Lung (tissue), 12 donors: ENCODE results near the gene NTM. TPM values are rescaled to one million over a fixed set of nuclear protein-coding genes. Genes with fewer than 3 reads are reported as not detected.
A peak's percentile ranks its signal among the peaks of the same experiment; 100 is the strongest.

Source experiments
- ATAC-seq: fragments of 200-7000 bp; cut with Tn5 transposase; one replicate; pipeline ENCODE4 v1.9.1; 2020; ENCODE audit warnings: moderate number of reproducible peaks; ENCODE audit not compliant: insufficient read depth, low FRiP score
- DNase-seq, 3 donors: peaks; one replicate each; pipeline ENCODE4 v3.0.0-alpha.2; 2013 to 2017
- H3K27ac ChIP-seq, 2 donors: one replicate each; pipeline ENCODE4 v1.5.1; 2013; ENCODE audit warnings: mild to moderate bottlenecking in 2 of 2, moderate library complexity in 2 of 2, control low read depth in 1 of 2, inconsistent platforms in 1 of 2, low read depth in 1 of 2, low read length in 1 of 2
- H3K27me3 ChIP-seq, 3 donors: one replicate each; pipeline ENCODE4 v1.5.1; 2013; ENCODE audit warnings: low read length in 2 of 3; ENCODE audit not compliant: control insufficient read depth in 3 of 3, insufficient read depth in 3 of 3
- H3K36me3 ChIP-seq, 4 donors: one replicate each; pipeline ENCODE4 v1.5.1; 2013; ENCODE audit warnings: low read length in 4 of 4, mild to moderate bottlenecking in 1 of 4, moderate library complexity in 1 of 4; ENCODE audit not compliant: control insufficient read depth in 4 of 4, insufficient read depth in 4 of 4
- H3K4me1 ChIP-seq, 5 donors: one replicate each; pipeline ENCODE4 v1.5.1; 2013; ENCODE audit warnings: low read length in 5 of 5, mild to moderate bottlenecking in 2 of 5, moderate library complexity in 1 of 5; ENCODE audit not compliant: control insufficient read depth in 5 of 5, insufficient read depth in 5 of 5
- H3K4me3 ChIP-seq: one replicate; pipeline ENCODE4 v1.5.1; 2013; ENCODE audit warnings: mild to moderate bottlenecking, control low read depth, moderate library complexity
- H3K9ac ChIP-seq, 2 donors: one replicate each; pipeline ENCODE4 v1.5.1; 2013; ENCODE audit warnings: low read length in 2 of 2, control low read depth in 1 of 2; ENCODE audit not compliant: insufficient read depth in 1 of 2
- H3K9me3 ChIP-seq, 4 donors: one replicate each; pipeline ENCODE4 v1.5.1; 2013; ENCODE audit warnings: low read length in 3 of 4, mild to moderate bottlenecking in 1 of 4, moderate library complexity in 1 of 4; ENCODE audit not compliant: control insufficient read depth in 4 of 4, insufficient read depth in 3 of 4
- WGBS, 2 donors: extraction: QIAGEN DNeasy Blood & Tissue Kit; methylation state at CpG; one replicate each; pipeline ENCODE4 v1.1.7; 2013; 5-methylcytosine and 5-hydroxymethylcytosine counted together
- polyA plus RNA-seq, 2 donors: library from polyadenylated mRNA; stranded (reverse); fragments of 200-250 nt; gene quantifications; one replicate each; pipeline ENCODE4 v1.2.1, GENCODE V29; 2013
- total RNA-seq, 2 donors: library from RNA; depleted of rRNA in 1 of 2; stranded (reverse); fragments of >200 nt in 1 of 2; gene quantifications; one replicate each; pipeline ENCODE4 v1.2.1, GENCODE V29; 2014 to 2021
- TF ChIP-seq, protein P1 (sequence below): IDR thresholded peaks from 2 replicates; pipeline ENCODE4 v1.5.1; 2012; ENCODE audit warnings: mild to moderate bottlenecking; ENCODE audit errors: control extremely low read depth, extremely low read depth
- donor health status: control.
- donor health status: control.
- donor health status: Bipolar disorder and iron deficiency.
- donor health status: healthy.
- donor health status: DM: yes; HTN: yes; CAD: no.

The NTM gene
- total and polyA plus RNA-seq, 4 donors, result 0.39 to 30.9 (median 7.2) TPM

DNA sequence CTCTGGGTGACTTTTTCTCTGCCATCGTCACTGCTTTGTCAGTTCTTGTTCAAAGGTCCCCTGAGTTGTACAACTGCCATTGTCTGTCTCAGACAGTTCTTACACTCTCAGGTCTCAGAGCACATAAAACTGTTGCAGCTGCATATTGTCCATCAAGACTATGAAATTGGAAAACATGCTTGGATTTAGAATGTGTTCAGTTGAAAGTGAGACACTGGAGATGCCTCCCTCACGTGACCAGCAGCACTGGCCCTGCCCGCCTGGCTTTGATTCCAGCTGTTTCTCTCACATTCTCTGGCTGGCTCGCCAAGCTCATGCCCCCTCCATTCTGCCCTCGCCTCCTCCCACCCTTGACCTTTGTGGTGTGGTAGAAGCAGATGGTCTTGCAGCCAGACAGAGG lies 244.2 kb downstream of the NTM start:
- Histone ChIP-seq H3K4me3 (no peak overlapping the region), H3K27ac (no peak overlapping the region), H3K9me3 (peaks cover 0 to 3% (median 0%) of the 10 kb centered on the region in 4 donors), H3K4me1 (peaks cover 0 to 11% (median 0%) of the 10 kb centered on the region in 5 donors), H3K27me3 (peaks cover 0 to 5% (median 0%) of the 10 kb centered on the region in 3 donors), H3K9ac (no peak overlapping the region), H3K36me3 (no peaks in the 10 kb centered on the region)
- 67 to 72% methylated on average over 5 of the region's 5 CpGs for WGBS, 2 donors
- no peak for ATAC-seq
- DNase-seq, result peak in 2 of 3 donors; percentile 10 to 24
- TF ChIP-seq, protein P1, sequence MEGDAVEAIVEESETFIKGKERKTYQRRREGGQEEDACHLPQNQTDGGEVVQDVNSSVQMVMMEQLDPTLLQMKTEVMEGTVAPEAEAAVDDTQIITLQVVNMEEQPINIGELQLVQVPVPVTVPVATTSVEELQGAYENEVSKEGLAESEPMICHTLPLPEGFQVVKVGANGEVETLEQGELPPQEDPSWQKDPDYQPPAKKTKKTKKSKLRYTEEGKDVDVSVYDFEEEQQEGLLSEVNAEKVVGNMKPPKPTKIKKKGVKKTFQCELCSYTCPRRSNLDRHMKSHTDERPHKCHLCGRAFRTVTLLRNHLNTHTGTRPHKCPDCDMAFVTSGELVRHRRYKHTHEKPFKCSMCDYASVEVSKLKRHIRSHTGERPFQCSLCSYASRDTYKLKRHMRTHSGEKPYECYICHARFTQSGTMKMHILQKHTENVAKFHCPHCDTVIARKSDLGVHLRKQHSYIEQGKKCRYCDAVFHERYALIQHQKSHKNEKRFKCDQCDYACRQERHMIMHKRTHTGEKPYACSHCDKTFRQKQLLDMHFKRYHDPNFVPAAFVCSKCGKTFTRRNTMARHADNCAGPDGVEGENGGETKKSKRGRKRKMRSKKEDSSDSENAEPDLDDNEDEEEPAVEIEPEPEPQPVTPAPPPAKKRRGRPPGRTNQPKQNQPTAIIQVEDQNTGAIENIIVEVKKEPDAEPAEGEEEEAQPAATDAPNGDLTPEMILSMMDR, result no peak

GRCh38 chr11:131615611-131616010 lies 245.2 kb downstream of the NTM start:
- Histone ChIP-seq H3K36me3 (no peaks in the 10 kb centered on the region), H3K9ac (no peak overlapping the region), H3K4me3 (no peak overlapping the region), H3K27me3 (peaks cover 0 to 5% (median 0%) of the 10 kb centered on the region in 3 donors), H3K9me3 (peaks cover 0 to 3% (median 0%) of the 10 kb centered on the region in 4 donors), H3K4me1 (peaks cover 0 to 11% (median 0%) of the 10 kb centered on the region in 5 donors), H3K27ac (no peak overlapping the region)
- no peak for ATAC-seq
- TF ChIP-seq, protein P1, result no peak
- WGBS, 2 donors, result 85 to 88% methylated on average over 11 of the region's 11 CpGs
- no peak for DNase-seq

- no peak overlapping the region for H3K27ac ChIP-seq
- no peak overlapping the region for H3K4me3 ChIP-seq
- H3K9ac ChIP-seq, result no peak overlapping the region
- 71% methylated on average over 9 of the region's 9 CpGs for WGBS, 2 donors
- TF ChIP-seq, protein P1, result no peak
- peaks cover 0 to 5% (median 0%) of the 10 kb centered on the region in 3 donors for H3K27me3 ChIP-seq
- peaks cover 0 to 3% (median 0%) of the 10 kb centered on the region in 4 donors for H3K9me3 ChIP-seq
- H3K36me3 ChIP-seq, result no peaks in the 10 kb centered on the region
- H3K4me1 ChIP-seq, result peaks cover 0 to 11% (median 0%) of the 10 kb centered on the region in 5 donors
- DNase-seq (no peak), ATAC-seq (no peak)
Observed at GRCh38 chr11:131616481-131617140, 246.2 kb downstream of the NTM start.
